Omental fat pad (tissue), 4 donors: ENCODE data around the gene SHOX. TPM values are rescaled to one million over a fixed set of nuclear protein-coding genes. Genes with fewer than 3 reads are reported as not detected.

Source experiments
- ATAC-seq: fragments of 150-250 bp; one replicate; pipeline ENCODE4 v1.9.1; 2016; ENCODE audit warnings: mild to moderate bottlenecking, moderate library complexity; ENCODE audit not compliant: low FRiP score
- DNase-seq: peaks from one replicate; pipeline ENCODE4 v3.0.0-alpha.2; 2019; ENCODE audit warnings: low spot score
- total RNA-seq, 4 donors: library from RNA; depleted of rRNA; stranded (reverse); fragments of >200 nt; gene quantifications; one replicate each; pipeline ENCODE4 v1.1.0, GENCODE V29; 2016
- TF ChIP-seq, protein P1 (sequence below), 3 donors: fragments of 450-650 bp; IDR thresholded peaks; one replicate each; pipeline ENCODE4 v1.5.1; 2016 to 2017; ENCODE audit warnings: antibody characterized with exemption in 3 of 3, mild to moderate bottlenecking in 3 of 3, moderate library complexity in 2 of 3

The SHOX gene
- total RNA-seq, 4 donors from 2014 or later: 1.9 TPM; not detected in 3

DNA sequence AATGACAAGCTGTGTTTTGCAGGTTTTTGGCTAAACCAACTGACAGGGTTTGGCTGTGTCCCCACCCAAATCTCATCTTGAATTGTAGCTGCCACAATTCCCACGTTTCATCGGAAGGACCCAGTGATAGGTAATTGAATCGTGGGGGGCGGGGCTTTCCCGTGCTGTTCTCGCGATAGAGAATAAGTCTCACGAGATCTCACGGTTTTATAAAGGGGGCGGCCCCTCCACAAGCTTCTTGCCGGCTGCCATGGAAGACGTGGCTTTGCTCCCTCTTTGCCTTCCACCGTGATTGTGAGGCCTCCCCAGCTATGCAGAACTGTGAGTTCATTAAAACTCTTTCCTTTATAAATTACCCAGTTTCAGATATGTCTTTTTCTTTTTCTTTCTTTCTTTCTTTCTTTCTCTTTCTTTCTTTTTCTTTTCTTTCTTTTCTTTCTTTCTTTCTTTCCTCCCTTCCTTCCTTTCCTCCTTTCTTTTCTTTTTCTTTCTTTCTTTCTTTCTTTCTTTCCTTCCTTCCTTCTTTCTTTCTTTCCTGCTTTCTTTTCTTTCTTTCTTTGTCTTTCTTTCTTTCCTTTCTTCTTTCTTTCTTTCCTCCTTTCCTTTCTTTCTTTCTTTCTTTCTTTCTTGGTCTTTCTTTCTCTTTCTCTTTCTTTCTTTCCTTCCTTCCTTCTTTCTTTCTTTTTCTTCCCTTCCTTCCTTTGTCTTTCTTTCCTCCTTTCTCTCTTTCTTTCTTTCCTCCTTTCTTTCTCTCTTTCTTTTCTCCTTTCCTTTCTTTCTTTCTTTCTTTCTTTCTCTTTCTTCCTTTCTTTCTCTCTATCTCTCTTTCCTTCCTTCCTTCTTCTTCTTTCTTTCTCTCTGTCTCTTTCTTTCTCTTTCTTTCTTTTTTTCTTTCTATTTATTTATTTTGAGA is 54.8 kb downstream of the SHOX start:
- ATAC-seq (no peak), DNase-seq (no peak)
- TF ChIP-seq, protein P1, sequence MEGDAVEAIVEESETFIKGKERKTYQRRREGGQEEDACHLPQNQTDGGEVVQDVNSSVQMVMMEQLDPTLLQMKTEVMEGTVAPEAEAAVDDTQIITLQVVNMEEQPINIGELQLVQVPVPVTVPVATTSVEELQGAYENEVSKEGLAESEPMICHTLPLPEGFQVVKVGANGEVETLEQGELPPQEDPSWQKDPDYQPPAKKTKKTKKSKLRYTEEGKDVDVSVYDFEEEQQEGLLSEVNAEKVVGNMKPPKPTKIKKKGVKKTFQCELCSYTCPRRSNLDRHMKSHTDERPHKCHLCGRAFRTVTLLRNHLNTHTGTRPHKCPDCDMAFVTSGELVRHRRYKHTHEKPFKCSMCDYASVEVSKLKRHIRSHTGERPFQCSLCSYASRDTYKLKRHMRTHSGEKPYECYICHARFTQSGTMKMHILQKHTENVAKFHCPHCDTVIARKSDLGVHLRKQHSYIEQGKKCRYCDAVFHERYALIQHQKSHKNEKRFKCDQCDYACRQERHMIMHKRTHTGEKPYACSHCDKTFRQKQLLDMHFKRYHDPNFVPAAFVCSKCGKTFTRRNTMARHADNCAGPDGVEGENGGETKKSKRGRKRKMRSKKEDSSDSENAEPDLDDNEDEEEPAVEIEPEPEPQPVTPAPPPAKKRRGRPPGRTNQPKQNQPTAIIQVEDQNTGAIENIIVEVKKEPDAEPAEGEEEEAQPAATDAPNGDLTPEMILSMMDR (IDR thresholded peaks at IDR 0.05): no peak

DNA sequence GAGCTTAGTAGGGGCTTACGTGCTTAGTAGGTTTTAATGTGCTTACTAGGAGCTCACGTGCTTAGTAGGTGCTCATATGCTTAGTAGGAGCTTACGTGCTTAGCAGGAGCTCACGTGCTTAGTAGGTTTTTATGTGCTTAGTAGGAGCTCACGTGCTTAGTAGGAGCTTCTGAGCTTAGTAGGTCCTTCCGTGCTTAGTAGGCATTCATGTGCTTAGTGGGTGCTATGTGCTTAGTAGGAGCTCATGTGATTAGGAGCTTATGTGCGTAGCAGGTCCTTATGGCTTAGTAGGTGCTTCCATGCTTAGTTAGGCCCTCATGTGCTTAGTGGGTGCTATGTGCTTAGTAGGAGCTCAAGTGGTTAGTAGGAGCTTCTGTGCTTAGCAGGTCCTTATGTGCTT is 59.4 kb downstream of the SHOX start:
- DNase-seq: no peak
- TF ChIP-seq, protein P1 (IDR thresholded peaks at IDR 0.05): no peak
- ATAC-seq: no peak

DNA sequence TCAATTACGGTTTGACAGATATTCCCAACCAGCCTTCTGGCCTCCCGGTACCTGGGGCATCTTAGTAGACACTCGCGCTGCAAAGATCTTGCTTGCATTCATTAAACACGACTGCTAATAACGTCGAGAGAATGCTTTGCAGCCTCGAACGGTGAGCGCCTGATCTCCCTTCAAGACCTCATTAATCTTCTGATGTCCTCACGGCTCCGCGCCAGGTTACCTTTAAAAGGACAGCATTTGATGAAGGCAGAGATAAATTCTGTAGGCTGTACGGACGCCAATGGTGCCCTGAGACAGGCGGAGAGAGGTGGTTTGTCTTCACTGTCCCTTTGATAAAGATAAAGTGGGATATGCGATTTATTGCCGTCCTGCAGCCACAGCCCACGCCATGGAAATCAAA is 64.2 kb downstream of the SHOX start:
- TF ChIP-seq, protein P1 (IDR thresholded peaks at IDR 0.05): no peak
- ATAC-seq (no peak), DNase-seq (no peak)

DNA sequence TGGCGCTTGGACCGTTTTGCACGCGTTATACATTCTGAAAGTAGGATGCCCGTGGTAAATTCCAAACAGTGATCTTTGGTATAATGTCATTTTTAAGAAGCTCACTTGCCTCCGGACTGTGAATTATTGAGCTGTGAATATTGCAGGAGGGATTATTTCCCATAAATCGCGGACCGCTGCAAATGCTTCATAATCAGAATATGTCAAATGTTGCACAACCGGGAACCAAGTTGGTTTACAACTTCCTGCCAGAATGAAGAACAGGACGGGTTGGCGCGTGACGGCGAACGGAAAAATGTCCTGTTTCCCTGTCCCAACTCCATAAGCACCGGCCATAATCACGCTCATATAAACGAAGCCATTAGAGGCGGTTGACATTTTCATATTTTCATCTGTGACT is 67.6 kb downstream of the SHOX start:
- ATAC-seq (no peak), DNase-seq (no peak)
- TF ChIP-seq, protein P1 (IDR thresholded peaks at IDR 0.05): no peak

DNA sequence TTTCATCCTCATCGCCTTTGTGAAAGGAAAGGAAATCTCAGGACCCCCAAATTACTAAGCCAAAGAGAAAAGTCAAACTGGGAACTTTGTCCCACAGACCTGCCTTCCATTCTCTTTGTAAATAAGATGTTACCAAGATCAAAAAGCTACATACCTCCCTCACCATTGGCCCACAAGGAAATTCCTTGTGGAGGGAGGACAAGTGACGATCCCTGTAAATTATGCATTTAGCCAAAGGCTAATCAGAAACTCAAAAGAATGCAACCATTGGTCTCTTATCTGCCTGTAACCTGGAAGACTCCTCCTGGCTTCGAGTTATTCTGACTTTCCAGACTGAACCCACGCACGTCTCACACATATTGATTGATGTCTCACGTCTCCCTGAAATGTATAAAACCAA is 70.3 kb downstream of the SHOX start:
- ATAC-seq: no peak
- TF ChIP-seq, protein P1 (IDR thresholded peaks at IDR 0.05): no peak
- DNase-seq: no peak

DNA sequence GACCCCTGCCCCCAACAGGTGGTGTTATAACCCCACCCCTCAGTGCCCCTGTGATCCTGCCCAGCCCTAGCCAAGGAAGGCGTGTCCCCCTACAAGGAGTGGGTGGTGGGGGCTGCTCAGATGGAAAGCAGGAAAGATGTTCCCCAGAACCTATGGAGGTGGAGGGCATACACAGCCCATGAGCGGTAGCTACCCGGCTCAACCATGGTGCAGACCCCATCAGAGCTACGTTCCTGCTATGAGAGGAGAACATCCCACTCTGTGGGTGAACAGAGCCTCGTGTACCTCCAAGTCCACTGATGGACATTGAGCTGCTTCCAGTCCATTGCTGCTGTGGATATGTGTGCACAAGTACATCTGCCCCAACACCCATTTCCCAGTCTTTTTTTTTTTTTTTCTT is 71.1 kb downstream of the SHOX start:
- TF ChIP-seq, protein P1 (IDR thresholded peaks at IDR 0.05): no peak
- DNase-seq (no peak), ATAC-seq (no peak)

DNA sequence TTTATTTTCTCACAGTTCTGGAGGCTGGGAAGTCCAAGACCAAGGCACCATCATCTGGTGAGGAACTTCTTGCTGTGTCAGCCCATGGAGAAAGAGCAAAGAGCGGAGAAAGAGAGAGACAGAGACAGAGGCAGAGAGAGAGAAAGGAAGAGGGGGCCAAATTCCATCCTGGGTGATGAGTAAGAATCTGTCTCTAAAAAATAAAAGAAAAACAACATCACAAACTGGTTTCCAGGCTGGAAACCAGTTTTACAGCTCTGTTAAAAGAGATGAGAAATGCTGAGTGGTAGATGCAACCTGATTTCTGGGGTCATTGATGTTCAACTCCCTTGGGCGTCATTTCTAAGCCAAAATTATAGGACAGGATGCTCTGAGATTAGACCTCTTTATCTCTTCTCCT is 72.9 kb downstream of the SHOX start:
- ATAC-seq (no peak), DNase-seq (no peak)
- TF ChIP-seq, protein P1 (IDR thresholded peaks at IDR 0.05): no peak
